ENCODE results near the gene SCP2.

The SCP2 gene

DNA sequence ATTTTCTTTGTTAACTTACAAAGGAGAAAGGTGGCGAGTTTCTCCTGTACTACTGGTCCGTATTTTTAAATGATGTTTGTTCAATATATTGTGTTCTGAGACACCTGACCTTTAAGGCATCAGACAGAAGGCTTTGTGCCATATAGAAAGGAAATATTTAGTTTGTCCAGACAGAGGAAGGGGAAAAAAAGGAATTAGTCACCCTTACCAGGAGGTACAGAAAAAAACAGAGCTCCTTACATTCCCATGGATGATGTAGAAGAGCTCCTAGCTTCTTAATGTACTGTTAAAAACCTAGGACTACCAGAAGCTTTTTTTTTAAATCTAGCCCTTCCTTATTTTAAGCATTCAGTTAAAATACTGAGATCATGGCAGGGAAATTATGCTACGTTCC lies 122.5 kb downstream of the SCP2 start:
- no peak overlapping the region for H3K4me3 ChIP-seq (ENCODE audit: low read length)
- no peak for TF ChIP-seq ZNF274 (IDR thresholded peaks at IDR 0.05; ENCODE audit: low read depth, low read length)

DNA sequence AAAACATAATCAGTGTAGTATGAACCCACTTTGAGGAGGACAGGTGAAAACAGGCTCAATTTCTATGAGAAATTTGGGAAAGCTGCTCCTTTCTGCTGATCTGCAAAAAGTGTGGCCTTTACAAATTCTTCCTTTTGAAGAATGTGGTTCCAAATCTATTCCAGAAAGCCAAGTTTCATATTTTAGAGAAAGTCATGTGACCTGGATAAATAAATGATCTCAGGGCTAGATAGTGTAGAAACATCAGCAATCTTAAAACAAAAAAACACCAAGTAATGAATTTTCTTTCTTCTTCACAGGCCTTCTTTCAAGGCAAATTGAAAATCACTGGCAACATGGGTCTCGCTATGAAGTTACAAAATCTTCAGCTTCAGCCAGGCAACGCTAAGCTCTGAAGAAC lies 123.2 kb downstream of the SCP2 start:
- no peak overlapping the region for H3K4me3 ChIP-seq (ENCODE audit: low read length)
- TF ChIP-seq ZNF274 (IDR thresholded peaks at IDR 0.05; ENCODE audit: low read depth, low read length), result no peak

DNA sequence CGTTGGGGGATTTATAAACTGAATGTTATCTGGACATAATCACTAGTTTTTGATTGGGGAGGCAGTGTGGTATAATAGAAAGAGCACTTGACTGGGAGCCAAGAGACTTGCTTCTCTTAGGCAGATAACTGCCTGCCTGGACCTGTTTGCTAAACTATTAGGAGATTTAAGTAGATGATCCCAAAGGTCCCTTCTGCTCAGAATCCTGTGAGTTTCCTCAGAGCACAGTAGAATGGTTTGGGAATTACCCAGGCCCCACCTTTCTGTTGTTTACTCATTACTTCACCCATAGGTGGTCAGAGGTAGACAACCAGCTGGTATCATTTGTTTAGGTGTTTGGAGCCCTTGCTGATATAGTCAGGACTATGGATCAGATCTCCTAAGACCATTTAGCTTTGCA lies 124.6 kb downstream of the SCP2 start:
- H3K4me3 ChIP-seq (ENCODE audit: low read length), result no peak overlapping the region
- no peak for TF ChIP-seq ZNF274 (IDR thresholded peaks at IDR 0.05; ENCODE audit: low read depth, low read length)

DNA sequence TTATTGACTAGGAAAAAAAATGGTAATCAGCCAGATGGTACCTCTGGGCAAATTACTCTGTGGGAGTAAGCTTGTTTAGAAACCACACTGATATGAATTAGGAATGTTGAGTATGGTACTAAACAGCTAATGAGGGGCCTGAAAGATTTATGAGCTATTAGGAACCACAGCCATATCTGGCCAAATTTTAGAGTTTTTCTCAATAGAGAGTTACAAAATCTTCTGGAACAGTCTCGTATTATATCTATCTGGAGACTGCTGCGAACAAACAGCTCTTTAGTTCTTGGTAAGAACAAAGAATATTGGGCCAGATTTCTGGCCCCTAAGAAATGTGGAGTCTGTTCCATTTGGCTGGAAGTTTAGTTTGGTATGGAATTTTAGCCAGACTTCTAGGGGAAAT lies 130.1 kb downstream of the SCP2 start:
- no peak for TF ChIP-seq ZNF274 (IDR thresholded peaks at IDR 0.05; ENCODE audit: low read depth, low read length)
- H3K4me3 ChIP-seq (ENCODE audit: low read length), result no peak overlapping the region

GRCh38 chr1:53060579-53060978 lies 133.5 kb downstream of the SCP2 start:
- no peak for TF ChIP-seq ZNF274 (IDR thresholded peaks at IDR 0.05; ENCODE audit: low read depth, low read length)

DNA sequence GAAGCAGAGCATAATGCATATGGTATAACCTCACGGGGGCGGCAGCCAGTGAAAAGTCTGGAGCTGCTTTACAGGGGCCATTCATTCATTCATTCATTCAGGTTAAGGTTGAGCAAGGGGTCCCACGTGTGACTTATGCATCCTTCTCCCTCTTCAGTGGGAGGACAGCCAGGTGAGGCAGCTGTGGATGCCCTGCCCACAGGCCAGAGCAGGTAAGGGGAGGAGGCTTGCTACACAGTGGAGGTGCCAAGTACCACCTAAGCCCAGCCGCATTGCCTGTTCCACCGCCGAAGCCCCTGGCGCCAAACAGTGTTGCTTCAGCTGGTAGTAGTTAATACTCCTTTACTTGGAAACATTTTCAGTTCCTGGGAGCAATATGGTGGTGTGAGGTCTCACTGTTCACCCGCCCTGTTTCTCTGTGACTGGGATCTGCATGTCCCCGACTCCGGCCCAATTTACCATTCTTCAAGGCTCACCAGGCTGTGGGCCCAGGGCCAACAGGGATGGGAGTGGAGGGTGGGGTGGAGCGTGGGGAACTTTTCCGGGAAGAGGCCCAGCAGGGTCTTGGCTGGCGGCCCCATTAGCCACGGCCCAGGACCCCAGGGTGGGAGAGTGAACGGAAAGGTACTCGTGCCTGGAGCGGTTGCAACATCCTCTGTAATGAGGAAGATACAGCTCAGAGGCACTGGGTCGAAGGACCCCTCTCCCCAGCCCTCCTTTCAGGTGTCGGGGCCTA lies 134.2 kb downstream of the SCP2 start:
- H3K4me3 ChIP-seq (ENCODE audit: low read length), result no peak overlapping the region
- no peak for TF ChIP-seq ZNF274 (IDR thresholded peaks at IDR 0.05; ENCODE audit: low read depth, low read length)

More at GRCh38 chr1:53060579-53060978, 133.5 kb downstream of the SCP2 start:
- no peak overlapping the region for H3K4me3 ChIP-seq (ENCODE audit: low read length)

DNA sequence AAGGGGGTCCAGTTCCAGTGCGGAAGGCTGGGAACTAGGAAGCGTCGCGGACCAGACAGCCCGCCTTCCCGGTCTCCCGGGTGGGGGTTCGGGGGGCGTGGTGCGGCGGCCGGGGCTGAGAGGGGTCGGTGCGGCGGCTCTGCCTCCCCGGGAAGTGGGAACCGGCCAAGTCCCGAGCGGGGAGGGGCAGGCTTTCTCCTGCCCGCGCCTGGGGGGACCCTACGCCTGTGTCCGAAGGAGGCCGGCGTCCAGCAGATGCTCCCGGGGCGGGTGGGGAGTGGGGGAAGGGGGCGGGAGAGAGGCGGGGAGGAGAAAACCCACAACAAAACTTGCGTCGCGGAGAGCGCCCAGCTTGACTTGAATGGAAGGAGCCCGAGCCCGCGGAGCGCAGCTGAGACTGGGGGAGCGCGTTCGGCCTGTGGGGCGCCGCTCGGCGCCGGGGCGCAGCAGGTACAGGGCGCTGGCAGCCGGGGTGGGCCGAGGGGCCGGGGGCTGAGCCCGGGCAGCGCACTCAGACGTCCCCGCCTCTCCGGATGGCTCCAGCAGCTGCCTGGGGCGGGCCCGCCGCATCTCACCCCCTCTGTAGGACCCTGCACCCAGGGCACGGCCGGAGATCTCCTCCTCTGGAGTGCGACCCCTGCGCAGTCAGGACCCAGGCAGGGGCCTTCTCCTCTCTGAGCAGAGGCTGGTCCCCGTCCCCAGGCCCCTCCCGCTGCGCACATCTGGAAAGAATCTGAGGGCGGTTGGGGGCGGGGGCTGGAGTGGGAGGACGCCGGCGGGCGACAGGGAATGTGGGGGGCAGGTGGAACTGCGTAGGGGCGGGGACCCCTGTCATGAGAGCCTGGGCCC lies 135.0 kb downstream of the SCP2 start, which contains the start of gene PODN:
PODN (plus strand) TSS at position 355 of the 849 bp plus-strand sequence. CDS start 7,643 bp downstream, outside the sequence.
- H3K4me3 ChIP-seq (ENCODE audit: low read length), result no peak within 1 kb of the TSS

DNA sequence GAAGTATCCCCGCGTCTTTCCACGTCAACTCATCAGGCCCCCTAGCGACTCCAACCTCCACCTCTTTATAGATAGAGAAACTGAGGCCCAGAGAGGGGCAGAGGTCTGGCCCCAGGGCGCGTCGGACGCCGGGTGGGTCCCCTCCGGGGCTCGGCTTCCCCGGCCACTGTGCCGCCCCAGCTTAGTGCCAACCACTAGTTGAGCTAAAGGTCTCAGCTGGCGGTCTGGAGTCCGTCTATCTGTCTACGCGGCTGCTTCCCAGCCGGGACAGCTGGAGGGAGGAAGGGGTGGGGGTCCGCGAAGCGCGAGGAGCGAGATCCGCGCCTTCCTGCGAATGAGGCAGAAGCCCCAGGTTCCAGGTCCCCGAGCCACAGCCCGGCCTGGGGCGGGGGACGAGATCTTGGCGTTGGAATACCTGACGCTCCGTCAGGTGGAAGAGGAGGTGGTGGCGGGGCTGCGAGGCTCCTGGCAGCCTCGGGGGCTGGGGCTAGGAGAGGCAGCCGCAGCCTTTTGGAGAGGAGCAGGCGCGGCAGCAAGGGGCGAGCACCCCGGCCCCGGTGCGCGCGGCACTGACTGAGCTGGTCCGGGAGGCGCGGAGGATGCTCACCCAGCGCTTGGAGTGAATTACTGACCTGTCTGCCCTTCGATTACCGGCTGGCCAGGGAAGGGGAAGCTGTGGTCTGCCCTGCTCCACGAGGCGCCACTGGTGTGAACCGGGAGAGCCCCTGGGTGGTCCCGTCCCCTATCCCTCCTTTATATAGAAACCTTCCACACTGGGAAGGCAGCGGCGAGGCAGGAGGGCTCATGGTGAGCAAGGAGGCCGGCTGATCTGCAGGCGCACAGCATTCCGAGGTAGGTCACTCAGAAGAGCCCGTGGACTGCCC lies 135.9 kb downstream of the SCP2 start:
- no peak overlapping the region for H3K4me3 ChIP-seq (ENCODE audit: low read length)
- no peak for TF ChIP-seq ZNF274 (IDR thresholded peaks at IDR 0.05; ENCODE audit: low read depth, low read length)

More for the DNA sequence above, 135.0 kb downstream of the SCP2 start, which contains the start of gene PODN:
- TF ChIP-seq ZNF274 (IDR thresholded peaks at IDR 0.05; ENCODE audit: low read depth, low read length), result no peak

DNA sequence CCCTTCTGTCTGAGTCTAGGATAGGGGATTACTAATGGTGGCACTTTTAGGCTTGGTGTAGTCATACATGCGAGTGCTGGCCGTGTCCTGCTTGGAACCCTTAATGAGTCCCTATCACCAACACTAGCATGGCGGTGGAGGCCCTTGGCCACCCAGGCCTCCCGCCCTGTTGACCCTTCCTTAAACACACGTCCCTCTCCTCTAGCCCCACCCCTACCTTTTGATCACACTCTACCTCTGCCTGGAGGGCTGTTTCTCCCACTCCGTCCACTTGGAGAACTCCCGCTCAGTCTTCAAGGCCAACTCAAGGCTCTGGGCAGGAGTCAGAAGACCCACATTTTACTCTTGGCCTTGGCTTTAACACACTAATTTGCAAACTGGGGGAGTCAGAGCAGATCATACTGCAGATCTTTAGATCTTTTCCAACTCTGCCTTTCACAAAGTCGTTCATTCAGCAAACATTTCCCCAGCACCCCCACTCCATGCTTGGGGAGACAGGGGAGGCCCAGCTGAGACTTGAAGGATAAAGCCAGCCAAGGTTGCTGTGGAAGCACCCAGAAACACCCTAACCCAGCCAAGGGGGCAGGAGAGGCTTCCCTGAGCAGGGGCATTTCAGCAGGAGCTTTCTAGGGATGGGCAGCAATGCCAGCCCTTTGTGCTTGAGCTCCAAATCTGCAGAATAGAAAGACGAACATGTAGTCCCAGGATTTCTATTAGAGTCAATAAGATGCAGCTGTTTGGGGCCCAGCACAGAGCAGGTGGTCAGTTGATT lies 136.9 kb downstream of the SCP2 start:
- H3K4me3 ChIP-seq (ENCODE audit: low read length), result no peak overlapping the region
- no peak for TF ChIP-seq ZNF274 (IDR thresholded peaks at IDR 0.05; ENCODE audit: low read depth, low read length)

- TF ChIP-seq ZNF274 (IDR thresholded peaks at IDR 0.05; ENCODE audit: low read depth, low read length), result no peak
- H3K4me3 ChIP-seq (ENCODE audit: low read length), result no peak overlapping the region
These were observed 138.3 kb downstream of the SCP2 start for GRCh38 chr1:53065391-53065790.

DNA sequence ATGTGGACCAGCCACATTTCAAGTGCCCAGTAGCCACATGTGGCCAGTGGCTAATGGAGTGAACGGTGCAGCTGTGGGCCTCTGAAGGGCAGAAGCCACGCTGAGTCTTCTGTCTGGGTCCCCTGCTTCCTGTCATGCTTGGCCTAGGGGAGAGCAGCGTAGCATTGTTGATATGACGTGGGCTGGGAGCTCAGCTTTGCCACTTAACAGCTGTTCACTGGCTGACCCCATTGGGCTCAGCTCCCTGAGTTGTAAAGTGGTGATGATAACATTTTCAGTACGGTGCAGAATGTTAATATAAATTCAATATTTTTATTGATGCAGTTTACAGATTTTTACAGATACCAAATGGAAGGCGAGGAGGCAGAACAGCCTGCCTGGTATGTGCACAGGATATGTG lies 139.4 kb downstream of the SCP2 start:
- no peak overlapping the region for H3K4me3 ChIP-seq (ENCODE audit: low read length)
- no peak for TF ChIP-seq ZNF274 (IDR thresholded peaks at IDR 0.05; ENCODE audit: low read depth, low read length)

DNA sequence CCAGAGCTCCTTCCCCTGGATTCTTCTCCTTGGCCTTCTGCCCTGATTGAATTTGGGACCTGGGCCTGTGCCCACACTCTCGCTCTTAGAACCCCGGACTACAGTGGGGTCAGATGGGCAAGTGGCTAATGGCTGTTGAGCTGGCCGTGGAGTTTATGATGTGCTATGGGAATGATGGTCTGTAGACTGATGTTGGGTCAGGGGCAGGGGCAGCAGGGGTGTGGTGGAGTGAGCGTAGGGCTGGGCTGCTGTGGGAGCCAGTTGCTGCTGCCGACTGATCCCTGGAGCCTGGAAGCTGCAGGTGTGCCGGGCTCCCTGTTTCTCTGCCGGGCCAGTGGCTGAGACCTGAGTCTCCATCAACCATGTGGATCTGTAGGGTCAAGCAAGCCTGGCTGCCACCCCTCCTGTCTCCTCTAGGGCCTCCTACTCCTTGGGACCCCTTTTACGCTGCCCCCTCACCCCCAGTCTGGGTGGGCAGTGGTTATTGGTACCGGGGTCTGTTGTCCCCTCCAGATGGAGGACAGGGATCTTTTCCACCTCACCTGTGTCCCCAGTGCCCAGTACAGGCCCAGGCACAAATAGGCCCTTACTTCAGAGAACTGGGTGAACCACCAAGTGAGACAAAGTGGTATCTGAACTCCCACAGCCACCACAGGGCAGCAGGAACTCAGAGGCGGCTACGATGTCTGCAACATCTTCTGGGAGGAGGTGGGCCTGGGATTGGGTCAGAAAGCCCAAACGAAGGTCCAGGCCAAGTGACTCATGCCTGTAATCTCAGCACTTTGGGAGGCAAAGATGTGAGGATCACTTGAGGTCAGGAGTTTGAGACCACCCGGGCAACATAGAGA lies 140.0 kb downstream of the SCP2 start:
- TF ChIP-seq ZNF274 (IDR thresholded peaks at IDR 0.05; ENCODE audit: low read depth, low read length), result no peak
- H3K4me3 ChIP-seq (ENCODE audit: low read length), result no peak overlapping the region
